ENCODE measurements around the gene ZNF577.

GRCh38 chr19:51931921-51932320 is 44.2 kb upstream of the ZNF577 start:
- TF ChIP-seq CTCF (IDR thresholded peaks at IDR 0.05; ENCODE audit: insufficient read depth, low read depth, low read length), result no peak
- TF ChIP-seq EZH2 (IDR thresholded peaks at IDR 0.05; ENCODE audit: insufficient read depth, low read length), result no peak

Measured in astrocyte (in vitro differentiated cells and primary cell).